Upper lobe of left lung (tissue), 4 donors: Measurements from ENCODE around the gene RPS27L.

Experiments
- EP300 ChIP-seq, 4 donors: sonication (generic); formaldehyde crosslinking; IDR thresholded peaks; one replicate each; pipeline ENCODE4 v1.5.1; 2017; ENCODE audit warnings: antibody characterized with exemption in 4 of 4, control low read depth in 2 of 4
- POLR2A ChIP-seq, 4 donors: fragments of 450-650 bp; IDR thresholded peaks; one replicate each; pipeline ENCODE4 v1.5.1; 2016 to 2017; ENCODE audit warnings: antibody characterized with exemption in 4 of 4, mild to moderate bottlenecking in 2 of 4
- TF ChIP-seq, protein P1 (sequence below), 6 experiments: fragments of 450-650 bp in 4 of 6; fragments of 200-600 bp in 2 of 6; sonication (generic) in 2 of 6; IDR thresholded peaks; one replicate each; pipeline ENCODE4 v1.5.1; 2016 to 2019; ENCODE audit warnings: antibody characterized with exemption in 6 of 6

DNA sequence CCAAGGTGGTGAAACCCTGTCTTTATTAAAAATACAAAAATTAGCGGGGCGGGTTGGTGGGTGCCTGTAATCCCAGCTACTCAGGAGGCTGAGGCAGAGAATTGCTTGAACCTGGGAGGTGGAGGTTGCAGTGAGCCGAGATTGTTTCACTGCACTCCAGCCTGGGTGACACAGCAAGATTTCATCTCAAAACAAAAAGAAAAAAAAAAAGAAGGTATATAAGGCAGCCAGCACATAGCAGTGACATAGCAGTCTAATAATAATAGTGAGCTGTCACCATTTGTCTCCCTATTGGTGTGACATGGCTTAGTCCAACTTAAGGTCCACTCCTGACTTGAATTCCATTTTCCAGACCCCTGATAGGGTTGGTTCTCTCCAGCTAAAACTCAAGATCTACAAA is 44.4 kb downstream of the RPS27L start:
- TF ChIP-seq POLR2A (IDR thresholded peaks at IDR 0.05) (no peak), EP300 (IDR thresholded peaks at IDR 0.05) (no peak)
- TF ChIP-seq, protein P1, sequence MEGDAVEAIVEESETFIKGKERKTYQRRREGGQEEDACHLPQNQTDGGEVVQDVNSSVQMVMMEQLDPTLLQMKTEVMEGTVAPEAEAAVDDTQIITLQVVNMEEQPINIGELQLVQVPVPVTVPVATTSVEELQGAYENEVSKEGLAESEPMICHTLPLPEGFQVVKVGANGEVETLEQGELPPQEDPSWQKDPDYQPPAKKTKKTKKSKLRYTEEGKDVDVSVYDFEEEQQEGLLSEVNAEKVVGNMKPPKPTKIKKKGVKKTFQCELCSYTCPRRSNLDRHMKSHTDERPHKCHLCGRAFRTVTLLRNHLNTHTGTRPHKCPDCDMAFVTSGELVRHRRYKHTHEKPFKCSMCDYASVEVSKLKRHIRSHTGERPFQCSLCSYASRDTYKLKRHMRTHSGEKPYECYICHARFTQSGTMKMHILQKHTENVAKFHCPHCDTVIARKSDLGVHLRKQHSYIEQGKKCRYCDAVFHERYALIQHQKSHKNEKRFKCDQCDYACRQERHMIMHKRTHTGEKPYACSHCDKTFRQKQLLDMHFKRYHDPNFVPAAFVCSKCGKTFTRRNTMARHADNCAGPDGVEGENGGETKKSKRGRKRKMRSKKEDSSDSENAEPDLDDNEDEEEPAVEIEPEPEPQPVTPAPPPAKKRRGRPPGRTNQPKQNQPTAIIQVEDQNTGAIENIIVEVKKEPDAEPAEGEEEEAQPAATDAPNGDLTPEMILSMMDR (IDR thresholded peaks at IDR 0.05), result no peak
